ENCODE results near the gene SSUH2.

The SSUH2 gene

DNA sequence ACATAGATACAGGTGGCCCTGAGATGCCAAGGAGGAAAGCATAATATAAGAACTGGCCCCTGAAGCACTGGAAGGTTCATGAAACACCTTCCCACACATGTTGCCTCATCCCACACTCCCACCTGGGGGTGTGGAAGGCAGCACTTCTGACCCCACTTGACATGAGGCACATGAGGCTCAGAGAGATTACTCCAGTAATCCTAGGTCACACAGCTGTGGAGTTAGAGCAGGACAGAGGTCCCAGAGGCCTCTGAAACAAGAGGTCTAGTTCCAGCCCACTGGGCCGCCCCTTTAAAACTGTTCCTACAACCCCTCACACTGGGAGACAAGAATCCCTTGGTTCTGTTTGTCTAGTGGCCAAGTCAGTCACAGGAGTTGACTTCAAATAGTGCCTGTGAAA, 7.2 kb downstream of the SSUH2 start:
- no peaks in the 10 kb centered on the region for H3K9me3 ChIP-seq (ENCODE audit: severe bottlenecking)
- ATAC-seq (ENCODE audit: low read depth) (no peak), DNase-seq (ENCODE audit: low spot score) (peak; percentile 1)
- no peaks in the 10 kb centered on the region for H3K27me3 ChIP-seq (ENCODE audit: insufficient read depth, poor library complexity, severe bottlenecking)
- H3K4me1 ChIP-seq (ENCODE audit: insufficient read depth, poor library complexity, severe bottlenecking): peaks cover 11% of the 10 kb centered on the region
- H3K36me3 ChIP-seq (ENCODE audit: low read depth): no peaks in the 10 kb centered on the region
- H3K4me3 ChIP-seq (ENCODE audit: severe bottlenecking): no peak overlapping the region
- TF ChIP-seq, protein P1, sequence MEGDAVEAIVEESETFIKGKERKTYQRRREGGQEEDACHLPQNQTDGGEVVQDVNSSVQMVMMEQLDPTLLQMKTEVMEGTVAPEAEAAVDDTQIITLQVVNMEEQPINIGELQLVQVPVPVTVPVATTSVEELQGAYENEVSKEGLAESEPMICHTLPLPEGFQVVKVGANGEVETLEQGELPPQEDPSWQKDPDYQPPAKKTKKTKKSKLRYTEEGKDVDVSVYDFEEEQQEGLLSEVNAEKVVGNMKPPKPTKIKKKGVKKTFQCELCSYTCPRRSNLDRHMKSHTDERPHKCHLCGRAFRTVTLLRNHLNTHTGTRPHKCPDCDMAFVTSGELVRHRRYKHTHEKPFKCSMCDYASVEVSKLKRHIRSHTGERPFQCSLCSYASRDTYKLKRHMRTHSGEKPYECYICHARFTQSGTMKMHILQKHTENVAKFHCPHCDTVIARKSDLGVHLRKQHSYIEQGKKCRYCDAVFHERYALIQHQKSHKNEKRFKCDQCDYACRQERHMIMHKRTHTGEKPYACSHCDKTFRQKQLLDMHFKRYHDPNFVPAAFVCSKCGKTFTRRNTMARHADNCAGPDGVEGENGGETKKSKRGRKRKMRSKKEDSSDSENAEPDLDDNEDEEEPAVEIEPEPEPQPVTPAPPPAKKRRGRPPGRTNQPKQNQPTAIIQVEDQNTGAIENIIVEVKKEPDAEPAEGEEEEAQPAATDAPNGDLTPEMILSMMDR (IDR thresholded peaks at IDR 0.05; ENCODE audit: poor library complexity, severe bottlenecking): no peak
- H3K27ac ChIP-seq (ENCODE audit: poor library complexity, severe bottlenecking): no peak overlapping the region

DNA sequence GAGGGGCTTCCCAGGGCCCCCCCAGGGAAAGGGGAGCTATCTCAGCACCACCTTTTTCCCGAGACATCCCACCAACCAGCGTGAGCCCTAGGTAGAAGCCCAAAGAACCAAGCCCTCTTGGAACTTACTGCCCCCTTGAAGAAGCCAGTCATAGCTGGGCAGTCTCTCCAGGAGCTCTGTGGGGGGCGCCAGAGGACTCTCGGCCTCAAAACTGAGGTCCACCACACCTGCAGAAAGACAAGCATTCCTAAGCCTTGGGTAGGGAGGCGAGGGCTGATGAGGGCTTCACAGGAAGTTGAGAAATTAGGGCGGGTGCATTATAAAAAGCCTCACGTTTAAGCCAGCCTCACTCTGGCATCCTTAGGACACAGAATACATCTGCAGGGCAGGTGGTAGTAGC, 9.0 kb downstream of the SSUH2 start:
- ATAC-seq (ENCODE audit: low read depth) (no peak), DNase-seq (ENCODE audit: low spot score) (peak; percentile 17)
- Histone ChIP-seq H3K4me1 (ENCODE audit: insufficient read depth, poor library complexity, severe bottlenecking) (peaks cover 15% of the 10 kb centered on the region), H3K9me3 (ENCODE audit: severe bottlenecking) (no peaks in the 10 kb centered on the region), H3K27ac (ENCODE audit: poor library complexity, severe bottlenecking) (no peak overlapping the region), H3K4me3 (ENCODE audit: severe bottlenecking) (no peak overlapping the region), H3K36me3 (ENCODE audit: low read depth) (no peaks in the 10 kb centered on the region), H3K27me3 (ENCODE audit: insufficient read depth, poor library complexity, severe bottlenecking) (no peaks in the 10 kb centered on the region)
- TF ChIP-seq, protein P1 (IDR thresholded peaks at IDR 0.05; ENCODE audit: poor library complexity, severe bottlenecking): no peak

DNA sequence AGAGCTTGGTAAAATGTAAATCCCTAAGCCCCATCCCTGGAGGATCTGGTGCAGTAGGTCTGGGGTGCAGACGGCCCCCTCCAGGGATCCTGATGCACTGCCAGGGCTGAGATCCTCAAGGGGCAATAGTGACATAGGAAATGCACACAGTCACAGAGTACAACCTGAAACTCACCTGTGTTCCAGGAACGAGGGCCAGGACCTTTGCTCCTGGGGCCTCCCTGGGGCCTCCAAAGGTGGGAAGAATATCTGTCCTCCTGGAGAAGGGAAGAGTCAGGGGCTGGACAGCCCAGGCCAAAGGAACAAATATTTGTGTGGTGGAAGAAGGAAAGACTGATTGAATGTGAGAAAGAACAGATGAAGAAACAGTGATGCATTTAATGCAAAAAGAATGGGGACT, 9.5 kb downstream of the SSUH2 start:
- Histone ChIP-seq H3K36me3 (ENCODE audit: low read depth) (no peaks in the 10 kb centered on the region), H3K4me3 (ENCODE audit: severe bottlenecking) (no peak overlapping the region), H3K27ac (ENCODE audit: poor library complexity, severe bottlenecking) (no peak overlapping the region), H3K27me3 (ENCODE audit: insufficient read depth, poor library complexity, severe bottlenecking) (no peaks in the 10 kb centered on the region), H3K9me3 (ENCODE audit: severe bottlenecking) (no peaks in the 10 kb centered on the region), H3K4me1 (ENCODE audit: insufficient read depth, poor library complexity, severe bottlenecking) (peaks cover 18% of the 10 kb centered on the region)
- peak; percentile 20 for DNase-seq (ENCODE audit: low spot score)
- TF ChIP-seq, protein P1 (IDR thresholded peaks at IDR 0.05; ENCODE audit: poor library complexity, severe bottlenecking): no peak
- ATAC-seq (ENCODE audit: low read depth): no peak

DNA sequence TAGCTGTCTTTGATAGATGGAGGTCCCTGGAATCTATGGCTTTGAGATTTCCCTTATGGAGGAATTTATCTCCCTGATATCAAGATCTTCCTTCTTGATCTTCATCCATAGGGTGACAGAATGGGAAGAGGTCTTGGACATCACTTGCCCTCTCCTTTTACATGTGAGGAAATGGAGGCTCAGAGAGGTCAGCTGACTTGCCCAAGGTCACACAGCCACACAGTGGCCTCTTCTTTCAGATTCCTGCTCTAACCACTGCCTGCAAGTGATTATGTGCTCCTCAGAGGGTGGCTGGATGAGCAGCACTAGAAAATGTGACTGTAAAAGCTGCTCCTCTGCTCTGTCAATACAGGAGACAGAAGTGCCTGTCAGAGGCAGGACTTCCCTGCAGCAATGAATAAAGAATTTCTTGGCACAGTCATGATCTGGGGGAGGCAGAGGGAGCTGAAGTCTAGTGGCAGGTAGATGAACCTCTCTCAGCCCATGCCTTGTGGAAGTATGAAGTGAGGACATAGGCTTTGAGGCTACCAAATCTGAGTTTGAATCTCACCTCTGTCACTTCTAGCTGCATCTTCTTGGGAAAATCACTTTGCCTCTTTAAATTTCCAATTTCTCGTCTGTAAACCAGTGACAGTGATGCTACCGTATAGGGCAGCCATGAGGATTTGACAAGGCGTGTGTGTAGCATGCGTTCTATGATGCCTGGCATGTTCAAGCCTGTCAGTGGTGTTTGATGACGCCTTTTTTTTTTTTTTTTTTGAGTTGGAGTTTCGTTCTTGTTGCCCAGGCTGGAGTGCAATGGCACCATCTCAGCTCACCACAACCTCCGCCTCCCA, 12.0 kb downstream of the SSUH2 start:
- ATAC-seq (ENCODE audit: low read depth) (peak; percentile 56), DNase-seq (ENCODE audit: low spot score) (no peak)
- Histone ChIP-seq H3K36me3 (ENCODE audit: low read depth) (no peaks in the 10 kb centered on the region), H3K4me3 (ENCODE audit: severe bottlenecking) (no peak overlapping the region), H3K4me1 (ENCODE audit: insufficient read depth, poor library complexity, severe bottlenecking) (peaks cover 30% of the 10 kb centered on the region), H3K27ac (ENCODE audit: poor library complexity, severe bottlenecking) (peak overlapping the region; percentile 38), H3K9me3 (ENCODE audit: severe bottlenecking) (no peaks in the 10 kb centered on the region), H3K27me3 (ENCODE audit: insufficient read depth, poor library complexity, severe bottlenecking) (no peaks in the 10 kb centered on the region)
- TF ChIP-seq, protein P1 (IDR thresholded peaks at IDR 0.05; ENCODE audit: poor library complexity, severe bottlenecking): no peak

DNA sequence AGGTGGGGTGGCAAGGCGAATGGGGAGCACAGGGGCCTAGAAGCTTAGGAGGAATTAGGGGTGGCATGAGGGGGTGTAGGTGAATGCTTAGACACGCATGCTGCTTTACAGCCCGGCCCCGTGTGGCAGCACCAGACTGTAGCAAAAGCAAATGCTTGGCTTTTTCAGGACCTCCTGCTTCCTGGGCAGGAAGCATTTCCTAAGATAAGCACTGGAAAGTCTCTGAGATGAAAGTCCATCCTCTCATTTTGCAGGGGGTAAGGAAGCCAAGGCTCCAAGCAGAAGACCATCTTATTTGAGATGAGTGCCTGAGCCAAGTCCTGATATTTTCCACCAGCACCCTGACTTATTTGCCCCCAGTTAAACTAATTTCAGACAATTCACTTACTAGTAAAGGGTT, 12.9 kb downstream of the SSUH2 start:
- Histone ChIP-seq H3K4me3 (ENCODE audit: severe bottlenecking) (no peak overlapping the region), H3K27me3 (ENCODE audit: insufficient read depth, poor library complexity, severe bottlenecking) (no peaks in the 10 kb centered on the region), H3K9me3 (ENCODE audit: severe bottlenecking) (no peaks in the 10 kb centered on the region), H3K27ac (ENCODE audit: poor library complexity, severe bottlenecking) (no peak overlapping the region), H3K36me3 (ENCODE audit: low read depth) (no peaks in the 10 kb centered on the region), H3K4me1 (ENCODE audit: insufficient read depth, poor library complexity, severe bottlenecking) (peaks cover 30% of the 10 kb centered on the region)
- ATAC-seq (ENCODE audit: low read depth): no peak
- TF ChIP-seq, protein P1 (IDR thresholded peaks at IDR 0.05; ENCODE audit: poor library complexity, severe bottlenecking): no peak
- DNase-seq (ENCODE audit: low spot score): peak; percentile 24

All from RWPE2 (cell line).